Keratinocyte (primary cell): ENCODE results near the gene CTSD. TPM values are rescaled to one million over a fixed set of nuclear protein-coding genes. Genes with fewer than 3 reads are reported as not detected.

Experiments used
- DNase-seq: peaks from one replicate; pipeline ENCODE4 v3.0.0-alpha.2; 2011; ENCODE audit warnings: low read depth, missing footprints, low spot score
- FAIRE-seq: peaks from 2 replicates; lab custom pipeline; 2011; peaks lifted over from hg19 to GRCh38; lab: Jason Lieb, UNC
- H2AFZ ChIP-seq: 2 replicates; pipeline ENCODE4 v1.6.0; 2012; ENCODE audit warnings: low read length, control low read depth, inconsistent platforms; ENCODE audit not compliant: control insufficient read depth
- H3K27ac ChIP-seq: 2 replicates; pipeline ENCODE4 v1.5.1; 2011; ENCODE audit warnings: low read length; ENCODE audit not compliant: control insufficient read depth, insufficient read depth
- H3K27me3 ChIP-seq: 3 replicates; pipeline ENCODE4 v1.6.0; 2011; ENCODE audit warnings: low read length; ENCODE audit not compliant: control insufficient read depth, insufficient read depth; ENCODE audit errors: extremely low read depth
- H3K36me3 ChIP-seq, 2 experiments: 2 replicates in 1 of 2; 3 replicates in 1 of 2; pipeline ENCODE4 v1.5.1; 2011; ENCODE audit warnings: low read length in 2 of 2, mild to moderate bottlenecking in 1 of 2; ENCODE audit not compliant: control insufficient read depth in 2 of 2, insufficient read depth in 2 of 2; ENCODE audit errors: extremely low read depth in 1 of 2
- H3K4me1 ChIP-seq: 3 replicates; pipeline ENCODE4 v1.5.1; 2011; ENCODE audit warnings: low read length; ENCODE audit not compliant: control insufficient read depth, insufficient read depth; ENCODE audit errors: extremely low read depth
- H3K4me2 ChIP-seq: 3 replicates; pipeline ENCODE4 v1.6.0; 2011; ENCODE audit warnings: low read depth, low read length; ENCODE audit not compliant: control insufficient read depth, insufficient read depth; ENCODE audit errors: extremely low read depth
- H3K4me3 ChIP-seq, 3 experiments: fragments of 200-600 bp in 1 of 3; sonication (generic) in 1 of 3; 2 replicates in 2 of 3; 3 replicates in 1 of 3; pipeline ENCODE4 v1.5.1; 2011 to 2016; ENCODE audit warnings: low read length in 3 of 3, mild to moderate bottlenecking in 3 of 3, control low read depth in 2 of 3, inconsistent platforms in 1 of 3, low read depth in 1 of 3, mixed read lengths in 1 of 3, mixed run types in 1 of 3, moderate library complexity in 1 of 3; ENCODE audit not compliant: control insufficient read depth in 2 of 3, insufficient read depth in 2 of 3; ENCODE audit errors: extremely low read depth in 1 of 3
- H3K79me2 ChIP-seq: 2 replicates; pipeline ENCODE4 v1.6.0; 2012; ENCODE audit warnings: low read length; ENCODE audit not compliant: control insufficient read depth, insufficient read depth
- H3K9ac ChIP-seq: 3 replicates; pipeline ENCODE4 v1.6.0; 2011; ENCODE audit warnings: low read length; ENCODE audit not compliant: control insufficient read depth, insufficient read depth; ENCODE audit errors: extremely low read depth
- H3K9me1 ChIP-seq: 3 replicates; pipeline ENCODE4 v1.6.0; 2011; ENCODE audit warnings: low read length; ENCODE audit not compliant: control insufficient read depth, insufficient read depth; ENCODE audit errors: extremely low read depth
- H3K9me3 ChIP-seq: 2 replicates; pipeline ENCODE4 v1.5.1; 2012; ENCODE audit warnings: low read depth, low read length; ENCODE audit not compliant: control insufficient read depth
- H4K20me1 ChIP-seq: 3 replicates; pipeline ENCODE4 v1.6.0; 2011; ENCODE audit warnings: low read length; ENCODE audit not compliant: control insufficient read depth, insufficient read depth; ENCODE audit errors: extremely low read depth
- CTCF ChIP-seq, 3 experiments: IDR thresholded peaks in 1 of 3; conservative IDR thresholded peaks in 1 of 3; optimal IDR thresholded peaks in 1 of 3; 2 replicates in 2 of 3; 3 replicates in 1 of 3; pipeline versions ENCODE3 to v1.5.1; 2011; ENCODE audit warnings: low read length in 3 of 3, mild to moderate bottlenecking in 3 of 3, moderate library complexity in 2 of 3, control low read depth in 1 of 3, inconsistent platforms in 1 of 3; ENCODE audit not compliant: insufficient read depth in 2 of 3; ENCODE audit errors: extremely low read depth in 1 of 3
- EZH2 ChIP-seq: IDR thresholded peaks from one replicate; pipeline ENCODE4 v1.6.1; 2012; ENCODE audit warnings: inconsistent platforms, mild to moderate bottlenecking, low read length, moderate library complexity
- dilution Hi-C: fragments of 300-500 bp; cut with MboI; formaldehyde crosslinking; loops from one replicate; pipeline ENCODE4 v1.7.0; 2020; ENCODE audit warnings: low sequenced_read_pairs; ENCODE audit not compliant: extremely low pct_ligation_motif_present
- polyA plus RNA-seq, 5 experiments: library from polyadenylated mRNA; depleted of rRNA in 3 of 5; stranded (reverse) in 3 of 5; stranded (forward) in 1 of 5; unstranded in 1 of 5; fragments of >200 nt; gene quantifications; 1 replicate in 1 of 5; 2 replicates in 3 of 5; 3 replicates in 1 of 5; pipeline versions ENCODE4 v1.2.1 to v1.2.3, GENCODE V29; 2011 to 2012; ENCODE audit warnings: missing spikeins in 2 of 5, low read depth in 1 of 5, low replicate concordance in 1 of 5

Gene CTSD
- polyA plus RNA-seq, 1 donor (not counting 4 experiments of a cell fraction or from before 2014, with no cell fraction given): 152 TPM

DNA sequence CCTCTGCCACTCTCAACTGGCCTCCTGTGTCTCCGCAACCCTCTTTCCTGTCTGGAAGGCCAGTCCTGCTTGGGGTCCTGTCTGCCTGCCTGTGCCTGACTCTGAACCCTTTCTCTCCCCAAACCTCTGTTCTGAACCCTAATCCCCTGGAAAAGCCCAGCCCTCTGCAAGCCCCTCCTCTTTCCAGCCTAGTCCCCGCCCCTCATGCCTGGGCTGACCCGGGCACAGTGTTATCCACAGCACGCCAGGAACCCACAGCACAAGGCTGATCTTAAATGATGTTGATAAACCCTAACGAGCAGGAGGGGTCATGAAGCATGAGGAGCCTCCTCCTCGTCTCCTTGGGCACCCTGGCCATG is 13.3 kb downstream of the CTSD start, which contains the start of gene IFITM10:
IFITM10 (minus strand) TSS at position 115 of the 359 bp plus-strand sequence. CDS start 153 bp downstream, outside the sequence.
- DNase-seq (no peak), FAIRE-seq (no peak)
- H3K27me3 ChIP-seq: peaks cover 28% of the 10 kb centered on the region
- no peak within 1 kb of the TSS for H2AFZ ChIP-seq
- dilution Hi-C loops: no loop called here
- no peak within 1 kb of the TSS for H3K9ac ChIP-seq
- no peaks in the 10 kb centered on the region for H4K20me1 ChIP-seq
- H3K79me2 ChIP-seq: no peaks in the 10 kb centered on the region
- H3K36me3 ChIP-seq: peaks cover 0 to 10% of the 10 kb centered on the region in 2 experiments
- H3K4me1 ChIP-seq: peaks cover 26% of the 10 kb centered on the region
- H3K4me3 ChIP-seq: no peak within 1 kb of the TSS
- H3K9me1 ChIP-seq: no peaks in the 10 kb centered on the region
- H3K9me3 ChIP-seq: no peaks in the 10 kb centered on the region
- H3K27ac ChIP-seq: no peak within 1 kb of the TSS
- no peak within 1 kb of the TSS for H3K4me2 ChIP-seq
- TF ChIP-seq EZH2: no peak
- no peak for TF ChIP-seq CTCF (optimal IDR thresholded peaks at IDR 0.05 in 1 of 3, IDR thresholded peaks at IDR 0.05 in 1 of 3, conservative IDR thresholded peaks at IDR 0.05 in 1 of 3; ENCODE audit: extremely low read depth in 1 of 3, insufficient read depth in 2 of 3, low read length in 3 of 3)

DNA sequence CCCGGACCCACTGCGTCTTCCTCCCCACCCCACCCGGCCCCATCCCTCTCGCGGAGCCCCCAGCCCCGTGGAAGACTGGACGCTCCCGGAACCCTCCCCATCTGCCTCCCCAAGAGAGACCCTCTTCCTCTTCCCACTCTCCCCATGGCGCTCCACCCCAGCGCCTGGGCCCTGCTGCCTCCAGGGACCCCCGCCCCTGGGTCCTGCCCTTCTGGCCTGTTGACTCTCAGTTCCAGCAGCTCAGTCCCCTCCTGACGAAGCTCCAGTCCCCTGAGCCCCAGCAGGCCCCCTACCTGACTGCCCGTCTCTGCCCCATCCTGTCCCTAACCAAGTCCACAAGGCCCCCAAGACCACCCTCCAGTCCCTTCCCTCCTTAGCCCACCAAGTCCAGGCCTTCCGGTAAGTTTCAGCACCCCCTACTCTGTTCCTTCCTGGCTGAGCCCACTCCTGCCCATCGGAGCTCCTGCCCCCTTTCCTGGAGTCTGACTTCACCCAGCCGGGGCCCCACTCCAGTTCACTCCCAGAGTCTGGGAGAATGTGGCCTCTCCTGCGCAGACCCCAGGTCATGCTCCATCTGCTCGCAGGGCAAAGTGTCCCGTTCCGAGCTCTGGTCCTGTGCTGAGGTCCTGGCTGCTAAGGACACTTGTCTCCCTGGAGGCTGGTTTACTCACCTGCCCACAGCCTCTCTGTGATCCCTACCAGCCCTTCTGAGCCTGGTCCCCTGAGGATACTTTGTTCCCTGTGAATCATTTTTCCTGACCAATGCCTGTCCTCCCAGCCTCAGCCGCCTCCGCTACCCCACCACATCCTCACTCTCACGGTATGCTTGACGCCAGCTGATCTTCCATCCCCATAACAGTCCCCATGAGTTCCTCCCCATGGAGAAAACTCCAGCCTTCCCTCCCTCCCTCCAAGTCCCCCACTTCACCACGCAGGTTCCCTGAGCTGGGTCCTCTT is 14.1 kb downstream of the CTSD start:
- FAIRE-seq (peak; percentile 77), DNase-seq (no peak)
- H2AFZ ChIP-seq: no peak overlapping the region
- peaks cover 5% of the 10 kb centered on the region for H4K20me1 ChIP-seq
- H3K4me3 ChIP-seq: no peak overlapping the region
- peaks cover 0 to 5% of the 10 kb centered on the region in 2 experiments for H3K36me3 ChIP-seq
- H3K9me1 ChIP-seq: no peaks in the 10 kb centered on the region
- dilution Hi-C loops: no loop called here
- H3K27me3 ChIP-seq: peaks cover 28% of the 10 kb centered on the region
- no peak overlapping the region for H3K4me2 ChIP-seq
- H3K4me1 ChIP-seq: peaks cover 26% of the 10 kb centered on the region
- H3K9ac ChIP-seq: no peak overlapping the region
- TF ChIP-seq EZH2: no peak
- TF ChIP-seq CTCF (optimal IDR thresholded peaks at IDR 0.05 in 1 of 3, IDR thresholded peaks at IDR 0.05 in 1 of 3, conservative IDR thresholded peaks at IDR 0.05 in 1 of 3; ENCODE audit: extremely low read depth in 1 of 3, insufficient read depth in 2 of 3, low read length in 3 of 3): no peak
- H3K79me2 ChIP-seq: no peaks in the 10 kb centered on the region
- no peak overlapping the region for H3K27ac ChIP-seq
- no peaks in the 10 kb centered on the region for H3K9me3 ChIP-seq
